ENCODE measurements around the gene MYO9A.

GRCh38 chr15:72113347-72114031 is 4.5 kb downstream of the MYO9A start:
- no peak for TF ChIP-seq CTCF (IDR thresholded peaks at IDR 0.05)
- TF ChIP-seq EP300 (IDR thresholded peaks at IDR 0.05): no peak
- TF ChIP-seq POLR2A (IDR thresholded peaks at IDR 0.05): no peak
